Karpas-422 (cell line): ENCODE results near the gene LRRC75A. TPM values are rescaled to one million over a fixed set of nuclear protein-coding genes. Genes with fewer than 3 reads are reported as not detected.

Experiments used
- DNase-seq: peaks from one replicate; pipeline ENCODE4 v3.0.0-alpha.2; 2015
- H2AFZ ChIP-seq: fragments of 200-600 bp; sonication (generic); 2 replicates; pipeline ENCODE4 v1.6.1; 2014; ENCODE audit warnings: antibody characterized with exemption, low read length, mixed read lengths
- H3K27ac ChIP-seq: fragments of 200-600 bp; sonication (generic); 2 replicates; pipeline ENCODE4 v1.5.1; 2014; ENCODE audit warnings: mild to moderate bottlenecking, low read length, moderate library complexity
- H3K27me3 ChIP-seq: fragments of 200-600 bp; sonication (generic); 2 replicates; pipeline ENCODE4 v1.6.1; 2014; ENCODE audit warnings: low read length, mixed read lengths
- H3K36me3 ChIP-seq: fragments of 200-600 bp; sonication (generic); 2 replicates; pipeline ENCODE4 v1.6.1; 2014; ENCODE audit warnings: low read length, mixed read lengths; ENCODE audit not compliant: insufficient read depth
- H3K4me1 ChIP-seq: fragments of 200-600 bp; sonication (generic); 2 replicates; pipeline ENCODE4 v1.6.1; 2014; ENCODE audit warnings: mild to moderate bottlenecking, low read length, mixed read lengths
- H3K4me2 ChIP-seq: fragments of 200-600 bp; sonication (generic); 2 replicates; pipeline ENCODE4 v1.6.1; 2014; ENCODE audit warnings: low read length, low read depth, mild to moderate bottlenecking; ENCODE audit not compliant: poor library complexity, severe bottlenecking
- H3K4me3 ChIP-seq: fragments of 200-600 bp; sonication (generic); 2 replicates; pipeline ENCODE4 v1.5.1; 2014; ENCODE audit warnings: mild to moderate bottlenecking, antibody characterized with exemption, low read length, mixed read lengths
- H3K79me2 ChIP-seq: fragments of 200-600 bp; sonication (generic); 2 replicates; pipeline ENCODE4 v1.6.1; 2014; ENCODE audit warnings: mild to moderate bottlenecking, low read length, mixed read lengths
- H3K9ac ChIP-seq: fragments of 200-600 bp; sonication (generic); 2 replicates; pipeline ENCODE4 v1.6.0; 2014; ENCODE audit warnings: low read length
- H3K9me2 ChIP-seq: fragments of 200-600 bp; sonication (generic), shearing (Covaris generic); replicated peaks from 2 replicates; pipeline ENCODE4 v1.6.0; 2014; ENCODE audit warnings: mild to moderate bottlenecking, low read length, moderate library complexity; ENCODE audit not compliant: insufficient read depth
- H3K9me3 ChIP-seq: fragments of 300-700, 200-600 bp; sonication (generic); 2 replicates; pipeline ENCODE4 v1.6.1; 2014; ENCODE audit warnings: low read length, mixed read lengths
- H4K20me1 ChIP-seq: fragments of 200-600 bp; sonication (generic); 2 replicates; pipeline ENCODE4 v1.6.1; 2014; ENCODE audit warnings: mild to moderate bottlenecking, antibody characterized with exemption, low read length, low read depth; ENCODE audit not compliant: insufficient read depth
- total RNA-seq: library from RNA; depleted of rRNA; stranded (reverse); fragments of >200 nt; shearing (Covaris generic); gene quantifications from 2 replicates; pipeline ENCODE4 v1.2.3, GENCODE V29; 2014; ENCODE audit warnings: low replicate concordance

LRRC75A gene
- total RNA-seq, 1 experiment from 2014 or later: 2.4 TPM

DNA sequence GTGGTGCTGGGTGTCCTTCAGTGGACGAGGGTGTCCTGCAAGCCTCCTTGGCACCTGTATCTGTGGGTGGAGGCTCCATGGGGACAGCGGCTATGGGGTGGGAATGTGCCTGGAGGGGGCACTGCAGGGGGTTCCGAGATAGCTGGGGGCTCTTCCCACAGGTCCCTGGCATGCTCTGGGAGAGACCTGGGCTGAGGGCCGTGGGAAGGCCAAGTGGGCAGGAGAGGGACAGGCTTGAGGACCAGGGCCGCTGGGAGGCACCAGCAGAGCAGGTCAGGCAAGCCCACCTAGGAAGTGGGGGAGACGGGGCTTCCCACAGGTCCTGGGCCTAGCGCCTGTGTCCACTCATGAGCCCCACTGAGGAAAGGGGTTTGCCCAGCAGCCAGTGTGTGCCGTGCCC lies 9.7 kb downstream of the LRRC75A start:
- Histone ChIP-seq H3K9me2 (no peaks in the 10 kb centered on the region), H3K4me1 (no peaks in the 10 kb centered on the region), H3K9me3 (no peaks in the 10 kb centered on the region), H3K27me3 (no peaks in the 10 kb centered on the region), H3K79me2 (no peaks in the 10 kb centered on the region), H3K4me3 (no peak overlapping the region), H3K36me3 (no peaks in the 10 kb centered on the region), H3K27ac (no peak overlapping the region), H2AFZ (no peak overlapping the region), H3K9ac (no peak overlapping the region), H3K4me2 (no peak overlapping the region), H4K20me1 (no peaks in the 10 kb centered on the region)
- no peak for DNase-seq

DNA sequence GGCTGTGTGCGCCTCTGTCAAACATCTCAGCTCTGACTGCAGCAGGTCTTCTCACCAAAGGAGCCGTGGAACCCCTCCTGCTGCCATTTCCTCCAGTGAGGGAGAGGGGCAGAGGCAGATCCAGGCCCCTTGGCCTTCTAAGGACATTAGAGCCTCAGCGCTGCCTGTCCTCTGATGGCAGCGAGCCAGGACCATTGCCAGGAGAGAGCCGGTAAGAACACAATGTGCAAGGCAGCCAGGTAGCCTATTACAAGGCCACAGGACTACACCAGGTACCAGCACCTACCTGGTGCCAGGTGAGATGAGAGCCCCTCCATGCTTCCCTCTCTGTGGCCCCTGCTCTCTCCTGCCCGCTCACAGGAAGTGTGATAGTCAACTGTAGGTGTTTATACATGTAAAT lies 11.0 kb downstream of the LRRC75A start:
- Histone ChIP-seq H3K9ac (no peak overlapping the region), H3K36me3 (no peaks in the 10 kb centered on the region), H3K27ac (no peak overlapping the region), H3K4me1 (no peaks in the 10 kb centered on the region), H3K79me2 (no peaks in the 10 kb centered on the region), H3K9me3 (no peaks in the 10 kb centered on the region), H3K4me3 (no peak overlapping the region), H3K4me2 (no peak overlapping the region), H3K27me3 (no peaks in the 10 kb centered on the region), H4K20me1 (no peaks in the 10 kb centered on the region), H2AFZ (no peak overlapping the region), H3K9me2 (no peaks in the 10 kb centered on the region)
- DNase-seq: no peak

DNA sequence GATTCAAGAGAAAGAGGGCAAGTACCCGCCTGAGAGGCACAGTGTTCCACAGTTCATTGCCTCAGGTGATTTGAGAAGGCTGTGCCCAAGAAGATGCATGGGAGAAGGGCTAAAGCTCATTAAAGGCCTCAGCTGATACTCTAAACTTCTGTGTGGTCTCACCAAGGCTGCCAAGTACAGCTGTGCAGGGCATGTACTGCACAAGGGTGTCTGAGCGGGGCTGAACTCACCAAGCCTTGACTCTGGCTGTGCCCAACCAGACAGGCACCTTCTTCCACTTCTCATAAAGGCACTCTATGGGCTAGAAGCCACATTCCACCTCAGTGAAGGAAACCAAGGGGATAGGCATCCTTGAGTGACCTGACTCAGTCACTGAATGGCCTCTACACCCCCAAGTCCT lies 12.7 kb downstream of the LRRC75A start:
- no peak overlapping the region for H3K9ac ChIP-seq
- no peak for DNase-seq
- H3K36me3 ChIP-seq: no peaks in the 10 kb centered on the region
- no peaks in the 10 kb centered on the region for H3K9me2 ChIP-seq
- H3K27me3 ChIP-seq: no peaks in the 10 kb centered on the region
- no peaks in the 10 kb centered on the region for H3K4me1 ChIP-seq
- no peak overlapping the region for H3K4me3 ChIP-seq
- no peak overlapping the region for H2AFZ ChIP-seq
- no peak overlapping the region for H3K4me2 ChIP-seq
- H3K27ac ChIP-seq: no peak overlapping the region
- H3K79me2 ChIP-seq: no peaks in the 10 kb centered on the region
- no peaks in the 10 kb centered on the region for H3K9me3 ChIP-seq
- no peaks in the 10 kb centered on the region for H4K20me1 ChIP-seq

DNA sequence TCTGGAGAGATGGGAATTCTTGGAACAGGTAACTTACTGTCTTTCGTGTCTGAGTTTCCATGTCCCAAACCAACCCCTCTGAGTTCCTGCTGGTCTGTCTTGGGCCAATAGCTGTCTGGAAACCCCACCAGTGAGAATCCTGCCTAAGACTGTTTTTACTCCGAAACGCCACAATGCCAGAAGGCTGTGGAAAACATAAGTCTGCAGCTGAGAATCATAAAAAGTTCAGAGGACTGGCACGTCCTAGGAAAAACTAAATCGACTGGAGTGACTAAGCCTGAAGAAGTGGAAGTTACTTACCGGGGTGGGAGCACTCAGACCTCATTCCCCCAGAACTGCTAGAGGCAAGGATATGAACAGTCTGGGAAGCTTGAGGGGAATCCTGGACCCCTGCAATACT lies 13.3 kb downstream of the LRRC75A start:
- no peaks in the 10 kb centered on the region for H3K4me1 ChIP-seq
- H3K9me2 ChIP-seq: no peaks in the 10 kb centered on the region
- no peaks in the 10 kb centered on the region for H4K20me1 ChIP-seq
- no peak overlapping the region for H3K27ac ChIP-seq
- H3K4me3 ChIP-seq: no peak overlapping the region
- no peaks in the 10 kb centered on the region for H3K27me3 ChIP-seq
- no peaks in the 10 kb centered on the region for H3K36me3 ChIP-seq
- DNase-seq: no peak
- H3K4me2 ChIP-seq: no peak overlapping the region
- H3K79me2 ChIP-seq: no peaks in the 10 kb centered on the region
- no peak overlapping the region for H3K9ac ChIP-seq
- no peak overlapping the region for H2AFZ ChIP-seq
- no peaks in the 10 kb centered on the region for H3K9me3 ChIP-seq

DNA sequence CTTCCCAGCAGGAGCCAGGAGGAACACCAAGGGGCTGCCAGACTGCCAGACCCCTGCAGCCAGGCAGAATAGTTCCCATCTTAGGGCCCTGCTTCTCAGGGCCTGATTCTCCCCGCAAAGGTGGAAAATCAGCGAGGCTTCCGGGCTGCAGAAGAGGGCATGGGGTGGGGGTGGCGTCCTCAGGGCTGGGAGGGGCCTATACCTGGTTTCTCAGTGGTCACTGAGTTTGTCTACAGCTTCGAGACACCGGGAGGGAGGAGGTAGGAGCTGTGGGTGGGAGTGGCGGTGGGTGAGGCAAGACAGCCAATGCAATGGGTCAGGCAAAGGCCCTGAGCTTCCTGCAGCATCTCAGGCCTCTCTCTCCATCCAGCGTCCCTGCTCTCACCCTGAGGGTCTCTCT lies 14.3 kb downstream of the LRRC75A start:
- no peak overlapping the region for H3K4me2 ChIP-seq
- H3K9me2 ChIP-seq: no peaks in the 10 kb centered on the region
- no peaks in the 10 kb centered on the region for H3K9me3 ChIP-seq
- H3K36me3 ChIP-seq: no peaks in the 10 kb centered on the region
- H3K27me3 ChIP-seq: no peaks in the 10 kb centered on the region
- H3K4me1 ChIP-seq: no peaks in the 10 kb centered on the region
- H4K20me1 ChIP-seq: no peaks in the 10 kb centered on the region
- no peak overlapping the region for H3K27ac ChIP-seq
- H2AFZ ChIP-seq: no peak overlapping the region
- no peak for DNase-seq
- H3K79me2 ChIP-seq: no peaks in the 10 kb centered on the region
- no peak overlapping the region for H3K9ac ChIP-seq
- no peak overlapping the region for H3K4me3 ChIP-seq

DNA sequence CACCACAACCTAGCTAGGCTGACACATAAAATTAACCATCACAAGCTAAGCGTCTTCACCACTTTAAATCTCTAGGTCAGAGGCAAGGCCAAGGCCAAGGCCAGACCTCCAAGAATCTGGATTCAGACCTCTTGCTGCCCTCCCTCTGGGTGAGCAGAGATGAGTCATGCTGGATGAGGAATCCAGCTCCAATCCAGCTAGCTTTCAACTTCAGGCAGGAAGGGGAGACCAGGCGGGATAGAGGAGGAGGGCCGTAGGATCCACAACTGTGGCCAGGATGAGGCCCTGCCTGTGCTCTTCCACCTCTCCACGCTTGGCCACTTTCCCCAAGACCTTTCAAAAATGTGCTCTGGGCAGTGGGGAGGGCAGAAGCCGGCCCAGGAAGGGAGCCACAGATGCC lies 14.7 kb downstream of the LRRC75A start:
- H4K20me1 ChIP-seq: no peaks in the 10 kb centered on the region
- DNase-seq: no peak
- no peak overlapping the region for H3K4me2 ChIP-seq
- no peak overlapping the region for H3K9ac ChIP-seq
- H3K36me3 ChIP-seq: no peaks in the 10 kb centered on the region
- H3K4me1 ChIP-seq: no peaks in the 10 kb centered on the region
- H3K9me3 ChIP-seq: no peaks in the 10 kb centered on the region
- no peaks in the 10 kb centered on the region for H3K79me2 ChIP-seq
- no peak overlapping the region for H2AFZ ChIP-seq
- H3K9me2 ChIP-seq: no peaks in the 10 kb centered on the region
- no peaks in the 10 kb centered on the region for H3K27me3 ChIP-seq
- H3K4me3 ChIP-seq: no peak overlapping the region
- no peak overlapping the region for H3K27ac ChIP-seq

DNA sequence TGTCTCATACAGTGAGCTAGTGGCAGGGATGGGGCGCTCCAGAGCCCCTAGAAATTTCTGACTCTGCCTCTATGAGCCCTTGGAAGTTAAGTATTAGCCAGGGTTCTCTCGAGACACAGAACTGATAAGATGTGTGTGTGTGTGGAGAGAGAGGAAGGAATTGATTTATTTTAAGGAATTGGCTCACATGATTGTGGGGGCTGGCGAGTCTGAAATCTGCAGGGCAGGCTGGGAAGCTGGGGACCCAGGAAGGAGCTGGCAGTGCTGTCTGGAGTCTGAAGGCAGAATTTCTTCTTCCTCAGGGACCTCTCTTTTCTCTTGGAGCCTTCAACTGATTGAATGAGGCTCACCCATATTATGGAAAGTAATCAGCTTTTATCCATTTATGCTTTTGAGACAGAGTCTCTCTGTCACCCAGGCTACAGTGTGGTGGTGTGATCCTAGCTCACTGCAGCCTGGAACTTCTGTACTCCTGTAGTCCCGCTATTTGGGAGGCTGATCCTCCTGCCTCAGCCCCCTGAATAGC lies 16.8 kb downstream of the LRRC75A start:
- H3K4me3 ChIP-seq: no peak overlapping the region
- no peak for DNase-seq
- no peaks in the 10 kb centered on the region for H3K36me3 ChIP-seq
- H3K9ac ChIP-seq: no peak overlapping the region
- no peaks in the 10 kb centered on the region for H3K27me3 ChIP-seq
- H3K79me2 ChIP-seq: no peaks in the 10 kb centered on the region
- no peaks in the 10 kb centered on the region for H3K9me2 ChIP-seq
- no peak overlapping the region for H3K27ac ChIP-seq
- no peaks in the 10 kb centered on the region for H3K9me3 ChIP-seq
- H2AFZ ChIP-seq: no peak overlapping the region
- no peaks in the 10 kb centered on the region for H4K20me1 ChIP-seq
- no peaks in the 10 kb centered on the region for H3K4me1 ChIP-seq
- H3K4me2 ChIP-seq: no peak overlapping the region

DNA sequence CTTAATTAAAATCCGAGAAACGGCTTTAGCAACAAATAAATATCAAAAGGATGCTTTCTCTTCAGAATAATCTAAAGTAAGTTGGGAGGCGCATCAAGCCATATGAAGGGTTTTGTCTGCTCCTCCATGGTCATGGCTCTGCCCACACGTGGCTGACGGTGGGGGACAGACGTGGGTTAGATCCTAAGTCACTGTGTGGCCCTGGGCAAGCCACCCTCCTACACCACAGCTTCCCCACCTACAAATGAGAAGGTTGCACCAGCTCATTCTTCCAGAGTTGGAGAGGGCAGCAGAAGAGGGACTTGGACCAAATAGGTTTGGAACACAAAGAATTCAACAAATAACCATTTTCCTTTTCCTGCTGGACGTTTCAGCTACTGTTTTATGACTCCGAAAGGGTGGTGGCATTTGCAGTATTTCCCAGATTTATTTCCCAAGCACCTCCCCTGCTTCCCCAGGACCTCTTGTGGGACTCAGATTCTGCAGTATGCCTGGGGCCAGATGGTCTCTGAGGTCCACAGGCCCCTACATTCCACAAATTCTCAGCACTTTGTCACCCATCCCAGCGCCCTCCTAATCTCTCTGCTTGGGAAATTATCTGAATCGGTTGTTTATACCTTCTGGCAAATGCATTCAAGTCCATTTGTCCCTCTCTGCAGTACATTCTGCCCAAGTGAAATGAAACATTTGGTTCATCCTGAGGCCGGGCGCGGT lies 17.8 kb downstream of the LRRC75A start:
- Histone ChIP-seq H3K4me1 (no peaks in the 10 kb centered on the region), H3K9me3 (no peaks in the 10 kb centered on the region), H3K27me3 (no peaks in the 10 kb centered on the region), H3K36me3 (no peaks in the 10 kb centered on the region), H3K79me2 (no peaks in the 10 kb centered on the region), H2AFZ (no peak overlapping the region), H3K27ac (no peak overlapping the region), H3K4me2 (no peak overlapping the region), H3K9ac (no peak overlapping the region), H3K9me2 (no peaks in the 10 kb centered on the region), H3K4me3 (no peak overlapping the region), H4K20me1 (no peaks in the 10 kb centered on the region)
- no peak for DNase-seq
